GM12864 (cell line): Measurements from ENCODE around the gene SLC27A4.

Experiments
- DNase-seq: peaks from one replicate; pipeline ENCODE4 v3.0.0-alpha.2; 2011; ENCODE audit warnings: low read depth
- H3K4me3 ChIP-seq: 2 replicates; pipeline ENCODE4 v1.5.1; 2011; ENCODE audit warnings: mild to moderate bottlenecking, low read depth, low read length, control low read depth
- CTCF ChIP-seq: IDR thresholded peaks from 2 replicates; pipeline ENCODE4 v1.5.1; 2011; ENCODE audit warnings: low read depth, mild to moderate bottlenecking, moderate library complexity, low read length, control low read depth, inconsistent platforms; ENCODE audit errors: missing control alignments

SLC27A4 gene

DNA sequence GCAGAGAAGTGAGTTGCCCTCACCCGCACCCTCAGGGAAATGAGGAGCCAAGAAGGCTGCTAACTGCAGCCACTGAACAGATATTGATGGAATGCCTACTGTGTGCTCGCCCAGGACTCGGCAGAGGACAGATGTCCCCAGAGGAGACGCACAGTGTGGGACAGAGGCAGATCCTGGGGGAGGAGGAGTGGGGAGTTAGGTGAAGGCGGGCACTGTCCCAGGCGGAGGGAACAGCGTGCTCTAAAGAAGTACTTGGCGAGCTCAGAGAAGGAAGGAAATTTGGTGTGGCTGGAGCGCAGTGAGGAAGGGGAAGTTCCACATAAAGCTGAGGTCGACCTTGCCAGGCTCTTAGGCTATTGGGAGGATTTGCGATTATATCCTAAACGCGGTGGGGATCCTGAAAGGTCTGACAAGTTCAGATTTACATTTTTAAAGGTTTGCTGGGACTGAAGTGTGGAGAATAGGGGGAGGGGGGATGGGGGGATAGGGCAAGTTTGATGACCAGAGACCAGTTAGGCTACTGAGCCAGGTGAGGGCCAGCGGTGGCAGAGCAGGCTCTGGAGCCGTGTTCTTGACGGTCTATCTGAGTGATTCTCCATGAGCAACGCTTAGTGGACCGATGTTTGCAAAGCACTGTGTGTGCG lies 56.8 kb downstream of the SLC27A4 start:
- no peak for DNase-seq
- H3K4me3 ChIP-seq, result no peak overlapping the region
- no peak for TF ChIP-seq CTCF

DNA sequence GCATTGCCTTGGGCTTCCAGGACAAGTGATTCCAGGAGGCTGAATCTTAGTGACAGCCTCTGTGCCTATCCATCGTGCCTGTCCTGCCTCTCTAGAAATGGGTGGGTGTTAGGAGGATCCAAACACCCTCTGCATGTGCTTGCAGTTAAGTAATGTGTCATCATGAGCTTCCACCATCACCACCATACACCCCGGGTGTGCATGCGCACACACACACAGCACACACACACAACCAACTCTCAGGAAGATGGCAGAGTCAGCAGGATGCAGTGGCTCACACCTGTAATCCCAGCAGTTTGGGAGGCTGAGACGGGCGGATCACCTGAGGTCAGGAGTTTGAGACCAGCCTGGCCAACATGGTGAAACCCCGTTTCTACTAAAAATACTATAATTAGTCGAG lies 57.5 kb downstream of the SLC27A4 start:
- no peak for DNase-seq

GRCh38 chr9:128399861-128400260 lies 59.5 kb downstream of the SLC27A4 start:
- DNase-seq, result no peak
- H3K4me3 ChIP-seq, result no peak overlapping the region
- no peak for TF ChIP-seq CTCF

More for the DNA sequence above, 57.5 kb downstream of the SLC27A4 start:
- H3K4me3 ChIP-seq, result no peak overlapping the region
- no peak for TF ChIP-seq CTCF

- H3K4me3 ChIP-seq, result no peak overlapping the region
- DNase-seq, result no peak
- TF ChIP-seq CTCF, result no peak
Observed at GRCh38 chr9:128404560-128404959, 64.2 kb downstream of the SLC27A4 start.

DNA sequence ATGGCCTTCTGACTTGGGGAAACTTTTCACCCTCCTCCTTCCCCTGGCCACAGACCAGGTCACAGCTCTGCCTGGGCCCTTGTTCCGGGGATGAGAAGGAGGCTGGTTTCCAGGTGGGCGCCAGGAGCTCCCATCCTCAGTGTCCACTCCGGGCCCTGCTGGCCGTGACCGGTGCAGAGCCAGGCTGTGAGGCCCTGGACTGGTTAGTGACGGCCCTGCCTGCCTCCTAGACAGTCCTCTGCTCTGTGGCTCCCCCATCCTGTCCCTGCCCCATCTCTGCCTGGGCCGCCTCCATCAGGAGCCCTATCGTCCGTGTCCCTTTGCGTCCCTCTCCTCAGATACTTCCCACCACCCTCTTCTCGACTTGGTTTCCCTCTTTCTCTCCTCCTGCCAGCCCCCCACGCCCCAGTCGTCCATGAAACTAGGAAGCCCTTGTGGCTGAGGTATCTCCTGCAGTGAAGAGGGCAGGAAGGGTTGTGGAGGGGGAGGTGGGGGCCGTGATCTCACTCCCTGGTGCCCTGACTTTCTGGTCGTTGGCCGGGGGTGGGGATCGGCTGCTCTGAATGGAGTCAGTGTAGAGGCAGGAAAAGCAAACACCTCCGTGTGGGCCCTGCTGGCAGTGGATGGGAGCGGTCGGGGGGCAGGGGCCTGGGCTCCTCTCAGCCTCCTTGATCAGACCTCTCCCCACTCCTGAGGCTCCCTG lies 64.9 kb downstream of the SLC27A4 start:
- DNase-seq, result no peak
- H3K4me3 ChIP-seq, result no peak overlapping the region
- TF ChIP-seq CTCF, result no peak

GRCh38 chr9:128405780-128406171 lies 65.4 kb downstream of the SLC27A4 start:
- no peak for TF ChIP-seq CTCF
- H3K4me3 ChIP-seq, result no peak overlapping the region
- no peak for DNase-seq
